Karpas-422 (cell line): ENCODE data around the gene ADCK1. TPM values are rescaled to one million over a fixed set of nuclear protein-coding genes. Genes with fewer than 3 reads are reported as not detected.

ENCODE experiments used
- DNase-seq: peaks from one replicate; pipeline ENCODE4 v3.0.0-alpha.2; 2015
- H2AFZ ChIP-seq: fragments of 200-600 bp; sonication (generic); 2 replicates; pipeline ENCODE4 v1.6.1; 2014; ENCODE audit warnings: antibody characterized with exemption, low read length, mixed read lengths
- H3K27ac ChIP-seq: fragments of 200-600 bp; sonication (generic); 2 replicates; pipeline ENCODE4 v1.5.1; 2014; ENCODE audit warnings: mild to moderate bottlenecking, low read length, moderate library complexity
- H3K27me3 ChIP-seq: fragments of 200-600 bp; sonication (generic); 2 replicates; pipeline ENCODE4 v1.6.1; 2014; ENCODE audit warnings: low read length, mixed read lengths
- H3K36me3 ChIP-seq: fragments of 200-600 bp; sonication (generic); 2 replicates; pipeline ENCODE4 v1.6.1; 2014; ENCODE audit warnings: low read length, mixed read lengths; ENCODE audit not compliant: insufficient read depth
- H3K4me1 ChIP-seq: fragments of 200-600 bp; sonication (generic); 2 replicates; pipeline ENCODE4 v1.6.1; 2014; ENCODE audit warnings: mild to moderate bottlenecking, low read length, mixed read lengths
- H3K4me2 ChIP-seq: fragments of 200-600 bp; sonication (generic); 2 replicates; pipeline ENCODE4 v1.6.1; 2014; ENCODE audit warnings: low read length, low read depth, mild to moderate bottlenecking; ENCODE audit not compliant: poor library complexity, severe bottlenecking
- H3K4me3 ChIP-seq: fragments of 200-600 bp; sonication (generic); 2 replicates; pipeline ENCODE4 v1.5.1; 2014; ENCODE audit warnings: mild to moderate bottlenecking, antibody characterized with exemption, low read length, mixed read lengths
- H3K79me2 ChIP-seq: fragments of 200-600 bp; sonication (generic); 2 replicates; pipeline ENCODE4 v1.6.1; 2014; ENCODE audit warnings: mild to moderate bottlenecking, low read length, mixed read lengths
- H3K9ac ChIP-seq: fragments of 200-600 bp; sonication (generic); 2 replicates; pipeline ENCODE4 v1.6.0; 2014; ENCODE audit warnings: low read length
- H3K9me2 ChIP-seq: fragments of 200-600 bp; sonication (generic), shearing (Covaris generic); replicated peaks from 2 replicates; pipeline ENCODE4 v1.6.0; 2014; ENCODE audit warnings: mild to moderate bottlenecking, low read length, moderate library complexity; ENCODE audit not compliant: insufficient read depth
- H3K9me3 ChIP-seq: fragments of 300-700, 200-600 bp; sonication (generic); 2 replicates; pipeline ENCODE4 v1.6.1; 2014; ENCODE audit warnings: low read length, mixed read lengths
- H4K20me1 ChIP-seq: fragments of 200-600 bp; sonication (generic); 2 replicates; pipeline ENCODE4 v1.6.1; 2014; ENCODE audit warnings: mild to moderate bottlenecking, antibody characterized with exemption, low read length, low read depth; ENCODE audit not compliant: insufficient read depth
- total RNA-seq: library from RNA; depleted of rRNA; stranded (reverse); fragments of >200 nt; shearing (Covaris generic); gene quantifications from 2 replicates; pipeline ENCODE4 v1.2.3, GENCODE V29; 2014; ENCODE audit warnings: low replicate concordance

The ADCK1 gene
- total RNA-seq, 1 experiment from 2014 or later: 9.7 TPM

- H2AFZ ChIP-seq: no peak overlapping the region
- H3K4me2 ChIP-seq: no peak overlapping the region
- H3K9me3 ChIP-seq: no peaks in the 10 kb centered on the region
- no peaks in the 10 kb centered on the region for H3K9me2 ChIP-seq
- no peaks in the 10 kb centered on the region for H4K20me1 ChIP-seq
- no peaks in the 10 kb centered on the region for H3K79me2 ChIP-seq
- H3K4me1 ChIP-seq: peaks cover 7% of the 10 kb centered on the region
- H3K27ac ChIP-seq: no peak overlapping the region
- no peaks in the 10 kb centered on the region for H3K36me3 ChIP-seq
- H3K4me3 ChIP-seq: no peak overlapping the region
- no peaks in the 10 kb centered on the region for H3K27me3 ChIP-seq
- H3K9ac ChIP-seq: no peak overlapping the region
- DNase-seq: peak; percentile 93
Measured at GRCh38 chr14:77862154-77862786, 62.4 kb downstream of the ADCK1 start.

- no peaks in the 10 kb centered on the region for H3K9me2 ChIP-seq
- DNase-seq: no peak
- H3K9ac ChIP-seq: no peak overlapping the region
- H2AFZ ChIP-seq: no peak overlapping the region
- H3K4me1 ChIP-seq: peaks cover 7% of the 10 kb centered on the region
- no peaks in the 10 kb centered on the region for H3K9me3 ChIP-seq
- no peaks in the 10 kb centered on the region for H3K36me3 ChIP-seq
- H3K27me3 ChIP-seq: no peaks in the 10 kb centered on the region
- H3K27ac ChIP-seq: no peak overlapping the region
- H4K20me1 ChIP-seq: no peaks in the 10 kb centered on the region
- H3K79me2 ChIP-seq: no peaks in the 10 kb centered on the region
- H3K4me2 ChIP-seq: no peak overlapping the region
- H3K4me3 ChIP-seq: no peak overlapping the region
Measured at GRCh38 chr14:77864085-77864484, 64.2 kb downstream of the ADCK1 start.

- no peak overlapping the region for H3K4me2 ChIP-seq
- H3K9ac ChIP-seq: no peak overlapping the region
Measured at GRCh38 chr14:77864580-77864979, 64.7 kb downstream of the ADCK1 start.

GRCh38 chr14:77865455-77865854, 65.5 kb downstream of the ADCK1 start:
- Histone ChIP-seq H3K27me3 (no peaks in the 10 kb centered on the region), H3K9me3 (no peaks in the 10 kb centered on the region), H4K20me1 (no peaks in the 10 kb centered on the region), H2AFZ (no peak overlapping the region), H3K4me1 (peaks cover 7% of the 10 kb centered on the region), H3K9me2 (no peaks in the 10 kb centered on the region), H3K4me2 (no peak overlapping the region), H3K9ac (no peak overlapping the region), H3K4me3 (no peak overlapping the region), H3K79me2 (no peaks in the 10 kb centered on the region), H3K27ac (no peak overlapping the region), H3K36me3 (no peaks in the 10 kb centered on the region)
- no peak for DNase-seq

More at GRCh38 chr14:77864580-77864979, 64.7 kb downstream of the ADCK1 start:
- Histone ChIP-seq H3K27ac (no peak overlapping the region), H3K9me2 (no peaks in the 10 kb centered on the region), H3K4me1 (peaks cover 7% of the 10 kb centered on the region), H2AFZ (no peak overlapping the region), H3K36me3 (no peaks in the 10 kb centered on the region), H3K27me3 (no peaks in the 10 kb centered on the region), H3K79me2 (no peaks in the 10 kb centered on the region), H3K9me3 (no peaks in the 10 kb centered on the region), H4K20me1 (no peaks in the 10 kb centered on the region), H3K4me3 (no peak overlapping the region)
- no peak for DNase-seq

- Histone ChIP-seq H3K9ac (no peak overlapping the region), H3K4me2 (no peak overlapping the region), H3K9me3 (no peaks in the 10 kb centered on the region), H2AFZ (no peak overlapping the region), H3K27me3 (no peaks in the 10 kb centered on the region), H3K4me3 (no peak overlapping the region), H3K4me1 (peaks cover 7% of the 10 kb centered on the region), H3K9me2 (no peaks in the 10 kb centered on the region), H4K20me1 (no peaks in the 10 kb centered on the region), H3K27ac (no peak overlapping the region), H3K36me3 (no peaks in the 10 kb centered on the region), H3K79me2 (no peaks in the 10 kb centered on the region)
- DNase-seq: no peak
Measured at GRCh38 chr14:77866932-77867331, 67.0 kb downstream of the ADCK1 start.

- H3K4me3 ChIP-seq: no peak overlapping the region
- H2AFZ ChIP-seq: no peak overlapping the region
- no peak overlapping the region for H3K27ac ChIP-seq
- no peaks in the 10 kb centered on the region for H3K36me3 ChIP-seq
- no peaks in the 10 kb centered on the region for H3K79me2 ChIP-seq
- no peaks in the 10 kb centered on the region for H3K9me3 ChIP-seq
- H3K4me1 ChIP-seq: peaks cover 7% of the 10 kb centered on the region
- DNase-seq: no peak
- no peak overlapping the region for H3K9ac ChIP-seq
- H3K9me2 ChIP-seq: no peaks in the 10 kb centered on the region
- no peaks in the 10 kb centered on the region for H3K27me3 ChIP-seq
- H4K20me1 ChIP-seq: no peaks in the 10 kb centered on the region
- no peak overlapping the region for H3K4me2 ChIP-seq
Measured at GRCh38 chr14:77867476-77867875, 67.6 kb downstream of the ADCK1 start.

GRCh38 chr14:77868552-77869285, 68.8 kb downstream of the ADCK1 start:
- Histone ChIP-seq H3K4me2 (no peak overlapping the region), H3K36me3 (no peaks in the 10 kb centered on the region), H3K27me3 (no peaks in the 10 kb centered on the region)

GRCh38 chr14:77869340-77869739, 69.4 kb downstream of the ADCK1 start:
- Histone ChIP-seq H3K9me2 (no peaks in the 10 kb centered on the region), H3K36me3 (no peaks in the 10 kb centered on the region), H3K4me2 (no peak overlapping the region), H3K9ac (no peak overlapping the region), H3K27me3 (no peaks in the 10 kb centered on the region), H3K79me2 (no peaks in the 10 kb centered on the region), H3K27ac (no peak overlapping the region), H2AFZ (no peak overlapping the region), H4K20me1 (no peaks in the 10 kb centered on the region), H3K4me1 (no peaks in the 10 kb centered on the region), H3K4me3 (no peak overlapping the region), H3K9me3 (0 out of 2 replicates have a peak, but pooled peaks cover 3% of the 10 kb centered on the region)
- DNase-seq: no peak

More at GRCh38 chr14:77868552-77869285, 68.8 kb downstream of the ADCK1 start:
- Histone ChIP-seq H3K79me2 (no peaks in the 10 kb centered on the region), H3K27ac (no peak overlapping the region), H3K4me3 (no peak overlapping the region), H3K9ac (no peak overlapping the region), H3K4me1 (no peaks in the 10 kb centered on the region), H4K20me1 (no peaks in the 10 kb centered on the region), H2AFZ (no peak overlapping the region), H3K9me3 (0 out of 2 replicates have a peak, but pooled peaks cover 3% of the 10 kb centered on the region), H3K9me2 (no peaks in the 10 kb centered on the region)
- DNase-seq: no peak
